ENCODE measurements around the gene FBXL19. TPM values are rescaled to one million over a fixed set of nuclear protein-coding genes. Genes with fewer than 3 reads are reported as not detected.
A peak's percentile ranks its signal among the peaks of the same experiment; 100 is the strongest.

FBXL19 gene
- total and polyA plus RNA-seq, 2 of the 13 experiments (the other 11 are each of a cell fraction or from before 2014, with no cell fraction given): 6.0 to 13.7 TPM

GRCh38 chr16:30922420-30922959, 882 bp upstream of the FBXL19 start (continued):
- TF ChIP-seq ZNF329 (CRISPR knock-in tag; IDR thresholded peaks at IDR 0.05; ENCODE audit: low read depth) (0 out of 2 replicates have a peak, but pooled peaks have one; percentile 7), ZBTB20 (CRISPR knock-in tag; IDR thresholded peaks at IDR 0.05; ENCODE audit: borderline replicate concordance, low read depth) (no peak), PHF20 (CRISPR knock-in tag; IDR thresholded peaks at IDR 0.05) (peak; percentile 75), DMAP1 (CRISPR knock-in tag; IDR thresholded peaks at IDR 0.05) (no peak), BHLHE40 (IDR thresholded peaks at IDR 0.05; ENCODE audit: low read length) (no peak; the same call in 1 of the 2 replicates), JUND (CRISPR knock-in tag; IDR thresholded peaks at IDR 0.05) (no peak; the same call in 1 of the 2 replicates), ZNF777 (CRISPR knock-in tag; IDR thresholded peaks at IDR 0.05) (peak; percentile 44; the same call in 1 of the 2 replicates), YEATS4 (CRISPR knock-in tag; IDR thresholded peaks at IDR 0.05; ENCODE audit: borderline replicate concordance) (0 out of 2 replicates have a peak, but pooled peaks have one; percentile 64), YEATS2 (CRISPR knock-in tag; IDR thresholded peaks at IDR 0.05; ENCODE audit: borderline replicate concordance) (no peak; the same call in none of the 2 replicates), ZNF687 (CRISPR knock-in tag; IDR thresholded peaks at IDR 0.05) (peak; percentile 36; the same call in 1 of the 2 replicates), SATB2 (CRISPR knock-in tag; IDR thresholded peaks at IDR 0.05) (no peak), BCL3 (CRISPR knock-in tag; IDR thresholded peaks at IDR 0.05) (no peak), TRIM24 (CRISPR knock-in tag; IDR thresholded peaks at IDR 0.05) (no peak), ZNF362 (CRISPR knock-in tag; IDR thresholded peaks at IDR 0.05; ENCODE audit: borderline replicate concordance) (peak; percentile 23; the same call in 1 of the 2 replicates), ZNF788 (CRISPR knock-in tag; IDR thresholded peaks at IDR 0.05; ENCODE audit: borderline replicate concordance) (peak; percentile 27; the same call in 1 of the 2 replicates), GLI4 (CRISPR knock-in tag; IDR thresholded peaks at IDR 0.05; ENCODE audit: borderline replicate concordance) (no peak), ZBTB7A (CRISPR knock-in tag; IDR thresholded peaks at IDR 0.05) (no peak; the same call in 1 of the 2 replicates), GATA4 (IDR thresholded peaks at IDR 0.05; ENCODE audit: borderline replicate concordance, low read depth) (0 out of 2 replicates have a peak, but pooled peaks have one; percentile 29), SKI (IDR thresholded peaks at IDR 0.05; ENCODE audit: partially characterized antibody) (peak; percentile 40)

All from HepG2 (cell line).